ENCODE data around the gene OR6C76.

DNA sequence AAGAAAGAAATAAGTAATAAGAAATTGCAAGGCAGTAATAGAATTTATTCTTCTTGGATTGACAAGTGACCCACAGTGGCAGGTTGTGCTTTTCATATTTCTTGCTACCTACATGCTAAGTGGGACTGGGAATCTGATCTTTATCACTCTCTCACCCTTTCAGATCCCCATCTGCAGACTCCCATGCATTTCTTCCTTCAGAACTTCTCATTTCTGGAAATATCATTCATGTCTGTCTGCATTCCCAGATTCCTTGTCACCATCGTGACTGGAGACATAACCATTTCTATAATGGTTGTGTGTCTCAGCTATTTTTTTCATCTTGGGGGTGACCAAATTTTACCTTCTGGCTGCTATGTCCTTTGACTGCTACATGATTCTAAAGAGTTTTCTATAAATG, 29.7 kb upstream of the OR6C76 start:
- TF ChIP-seq, protein P1, sequence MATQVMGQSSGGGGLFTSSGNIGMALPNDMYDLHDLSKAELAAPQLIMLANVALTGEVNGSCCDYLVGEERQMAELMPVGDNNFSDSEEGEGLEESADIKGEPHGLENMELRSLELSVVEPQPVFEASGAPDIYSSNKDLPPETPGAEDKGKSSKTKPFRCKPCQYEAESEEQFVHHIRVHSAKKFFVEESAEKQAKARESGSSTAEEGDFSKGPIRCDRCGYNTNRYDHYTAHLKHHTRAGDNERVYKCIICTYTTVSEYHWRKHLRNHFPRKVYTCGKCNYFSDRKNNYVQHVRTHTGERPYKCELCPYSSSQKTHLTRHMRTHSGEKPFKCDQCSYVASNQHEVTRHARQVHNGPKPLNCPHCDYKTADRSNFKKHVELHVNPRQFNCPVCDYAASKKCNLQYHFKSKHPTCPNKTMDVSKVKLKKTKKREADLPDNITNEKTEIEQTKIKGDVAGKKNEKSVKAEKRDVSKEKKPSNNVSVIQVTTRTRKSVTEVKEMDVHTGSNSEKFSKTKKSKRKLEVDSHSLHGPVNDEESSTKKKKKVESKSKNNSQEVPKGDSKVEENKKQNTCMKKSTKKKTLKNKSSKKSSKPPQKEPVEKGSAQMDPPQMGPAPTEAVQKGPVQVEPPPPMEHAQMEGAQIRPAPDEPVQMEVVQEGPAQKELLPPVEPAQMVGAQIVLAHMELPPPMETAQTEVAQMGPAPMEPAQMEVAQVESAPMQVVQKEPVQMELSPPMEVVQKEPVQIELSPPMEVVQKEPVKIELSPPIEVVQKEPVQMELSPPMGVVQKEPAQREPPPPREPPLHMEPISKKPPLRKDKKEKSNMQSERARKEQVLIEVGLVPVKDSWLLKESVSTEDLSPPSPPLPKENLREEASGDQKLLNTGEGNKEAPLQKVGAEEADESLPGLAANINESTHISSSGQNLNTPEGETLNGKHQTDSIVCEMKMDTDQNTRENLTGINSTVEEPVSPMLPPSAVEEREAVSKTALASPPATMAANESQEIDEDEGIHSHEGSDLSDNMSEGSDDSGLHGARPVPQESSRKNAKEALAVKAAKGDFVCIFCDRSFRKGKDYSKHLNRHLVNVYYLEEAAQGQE (IDR thresholded peaks at IDR 0.05; ENCODE audit: unreplicated experiment): no peak
- TF ChIP-seq, protein P2, sequence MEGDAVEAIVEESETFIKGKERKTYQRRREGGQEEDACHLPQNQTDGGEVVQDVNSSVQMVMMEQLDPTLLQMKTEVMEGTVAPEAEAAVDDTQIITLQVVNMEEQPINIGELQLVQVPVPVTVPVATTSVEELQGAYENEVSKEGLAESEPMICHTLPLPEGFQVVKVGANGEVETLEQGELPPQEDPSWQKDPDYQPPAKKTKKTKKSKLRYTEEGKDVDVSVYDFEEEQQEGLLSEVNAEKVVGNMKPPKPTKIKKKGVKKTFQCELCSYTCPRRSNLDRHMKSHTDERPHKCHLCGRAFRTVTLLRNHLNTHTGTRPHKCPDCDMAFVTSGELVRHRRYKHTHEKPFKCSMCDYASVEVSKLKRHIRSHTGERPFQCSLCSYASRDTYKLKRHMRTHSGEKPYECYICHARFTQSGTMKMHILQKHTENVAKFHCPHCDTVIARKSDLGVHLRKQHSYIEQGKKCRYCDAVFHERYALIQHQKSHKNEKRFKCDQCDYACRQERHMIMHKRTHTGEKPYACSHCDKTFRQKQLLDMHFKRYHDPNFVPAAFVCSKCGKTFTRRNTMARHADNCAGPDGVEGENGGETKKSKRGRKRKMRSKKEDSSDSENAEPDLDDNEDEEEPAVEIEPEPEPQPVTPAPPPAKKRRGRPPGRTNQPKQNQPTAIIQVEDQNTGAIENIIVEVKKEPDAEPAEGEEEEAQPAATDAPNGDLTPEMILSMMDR (conservative IDR thresholded peaks at IDR 0.05; ENCODE audit: low read depth in 2 of 2): no peak
- TF ChIP-seq POLR2AphosphoS5 (IDR thresholded peaks at IDR 0.05; ENCODE audit: low read depth): no peak
- no peak for TF ChIP-seq EZH2 (IDR thresholded peaks at IDR 0.05; ENCODE audit: low read depth, unreplicated experiment)

Data from GM23338 (cell line).